ENCODE measurements around the gene SYK. TPM values are rescaled to one million over a fixed set of nuclear protein-coding genes. Genes with fewer than 3 reads are reported as not detected.

The SYK gene
- total and polyA plus RNA-seq, 2 donors (not counting 1 experiment from before 2014, with no cell fraction given), result 60.3 to 242 TPM

GRCh38 chr9:90772386-90772785 is 29.2 kb upstream of the SYK start:
- ChIA-PET CTCF (interaction anchor here (1.0 to 3.8 kb wide), 5 partner anchors 18 to 632 kb away, joined by 3 to 33 read pairs (median 4); no protein-coding TSS in a partner anchor), POLR2A (no interaction called here)
- Histone ChIP-seq H3K36me3 (replicated peaks in 1 of 2; ENCODE audit: control extremely low read depth in 1 of 2, control insufficient read depth in 1 of 2, extremely low read depth in 1 of 2, insufficient read depth in 2 of 2, low read length in 1 of 2) (no peaks in the 10 kb centered on the region), H2AFZ (ENCODE audit: insufficient read depth, low read depth, low read length, poor library complexity, severe bottlenecking) (no peak overlapping the region), H3K27me3 (replicated peaks in 1 of 4; ENCODE audit: control extremely low read depth in 1 of 4, control insufficient read depth in 3 of 4, insufficient read depth in 4 of 4, low read length in 3 of 4) (no peaks in the 10 kb centered on the region), H3K9me3 (ENCODE audit: control extremely low read depth in 1 of 3, control insufficient read depth in 2 of 3, insufficient read depth in 1 of 3, low read length in 2 of 3) (peaks cover 0 to 4% (median 2%) of the 10 kb centered on the region in 3 donors), H3K4me1 (ENCODE audit: control insufficient read depth in 2 of 2, insufficient read depth in 2 of 2, low read length in 2 of 2) (peaks cover 65 to 73% of the 10 kb centered on the region in 2 donors), H4K20me1 (ENCODE audit: control insufficient read depth, insufficient read depth, low read length, poor library complexity, severe bottlenecking) (no peaks in the 10 kb centered on the region), H3K4me3 (ENCODE audit: control extremely low read depth in 1 of 5, extremely low read depth in 1 of 5, insufficient read depth in 1 of 5, low read depth in 2 of 5, low read length in 4 of 5) (no peak overlapping the region), H3K9ac (ENCODE audit: low read length) (no peak overlapping the region), H3K27ac (ENCODE audit: low read length in 2 of 2) (peak overlapping the region in 1 of 2 donors; percentile 30), H3K79me2 (ENCODE audit: control insufficient read depth, insufficient read depth, low read length) (no peaks in the 10 kb centered on the region), H3K4me2 (replicated peaks; ENCODE audit: low read depth, low read length, poor library complexity, severe bottlenecking) (no peak overlapping the region)
- no peak for TF ChIP-seq EZH2 (IDR thresholded peaks at IDR 0.05; ENCODE audit: borderline replicate concordance, insufficient read depth, low read depth, low read length, poor library complexity, severe bottlenecking)
- TF ChIP-seq, protein P1, sequence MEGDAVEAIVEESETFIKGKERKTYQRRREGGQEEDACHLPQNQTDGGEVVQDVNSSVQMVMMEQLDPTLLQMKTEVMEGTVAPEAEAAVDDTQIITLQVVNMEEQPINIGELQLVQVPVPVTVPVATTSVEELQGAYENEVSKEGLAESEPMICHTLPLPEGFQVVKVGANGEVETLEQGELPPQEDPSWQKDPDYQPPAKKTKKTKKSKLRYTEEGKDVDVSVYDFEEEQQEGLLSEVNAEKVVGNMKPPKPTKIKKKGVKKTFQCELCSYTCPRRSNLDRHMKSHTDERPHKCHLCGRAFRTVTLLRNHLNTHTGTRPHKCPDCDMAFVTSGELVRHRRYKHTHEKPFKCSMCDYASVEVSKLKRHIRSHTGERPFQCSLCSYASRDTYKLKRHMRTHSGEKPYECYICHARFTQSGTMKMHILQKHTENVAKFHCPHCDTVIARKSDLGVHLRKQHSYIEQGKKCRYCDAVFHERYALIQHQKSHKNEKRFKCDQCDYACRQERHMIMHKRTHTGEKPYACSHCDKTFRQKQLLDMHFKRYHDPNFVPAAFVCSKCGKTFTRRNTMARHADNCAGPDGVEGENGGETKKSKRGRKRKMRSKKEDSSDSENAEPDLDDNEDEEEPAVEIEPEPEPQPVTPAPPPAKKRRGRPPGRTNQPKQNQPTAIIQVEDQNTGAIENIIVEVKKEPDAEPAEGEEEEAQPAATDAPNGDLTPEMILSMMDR (IDR thresholded peaks at IDR 0.05), result no peak
- Mint-ChIP-seq H3K27me3 (no peaks in the 10 kb centered on the region), H3K4me1 (peaks cover 72% of the 10 kb centered on the region), H3K27ac (peak overlapping the region; percentile 74), H3K4me3 (no peak overlapping the region), H3K9me3 (ENCODE audit: insufficient read depth) (no peaks in the 10 kb centered on the region)
- DNase-seq (no peak), ATAC-seq (ENCODE audit: low read depth) (no peak)
- no CpG with 5 or more reads among the region's 1 CpG for WGBS (ENCODE audit: insufficient coverage)
- intact Hi-C loops (cut with micrococcal nuclease), result loop anchor here (5.0 kb wide), 1 partner anchor 545 kb away; no protein-coding TSS in a partner anchor

DNA sequence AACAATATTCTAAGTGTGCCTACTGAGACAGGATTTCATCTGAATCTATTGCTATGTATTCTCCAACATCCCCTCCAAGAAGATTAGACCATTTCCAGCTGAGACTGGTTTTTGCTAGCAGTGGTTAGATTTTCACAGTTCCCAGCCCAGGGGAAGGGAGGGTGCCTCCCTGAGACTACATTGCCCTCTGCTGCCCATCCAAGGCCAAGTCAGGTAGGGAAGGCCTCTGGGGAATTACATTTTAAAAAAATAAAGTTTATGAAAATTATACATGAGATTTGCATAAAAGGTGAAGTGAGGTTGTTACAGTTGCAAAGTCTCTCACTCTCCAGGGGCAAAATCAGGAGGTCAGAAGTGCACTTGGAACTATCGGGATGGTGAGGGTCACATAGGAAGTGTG is 28.0 kb upstream of the SYK start:
- H3K4me3 ChIP-seq (ENCODE audit: control extremely low read depth in 1 of 5, extremely low read depth in 1 of 5, insufficient read depth in 1 of 5, low read depth in 2 of 5, low read length in 4 of 5), result peak overlapping the region in 1 of 5 experiments; percentile 21
- Mint-ChIP-seq H3K27ac (peak overlapping the region; percentile 86), H3K27me3 (no peaks in the 10 kb centered on the region), H3K4me1 (peaks cover 67% of the 10 kb centered on the region), H3K9me3 (ENCODE audit: insufficient read depth) (no peaks in the 10 kb centered on the region), H3K4me3 (peak overlapping the region; percentile 38)
- peak; percentile 28 for ATAC-seq (ENCODE audit: low read depth)
- H2AFZ ChIP-seq (ENCODE audit: insufficient read depth, low read depth, low read length, poor library complexity, severe bottlenecking), result no peak overlapping the region
- intact Hi-C loops (cut with micrococcal nuclease), result loop anchor here (1.0 to 5.0 kb wide), 6 partner anchors 28 to 631 kb away; partner anchors contain the start of gene SYK
- H3K4me2 ChIP-seq (replicated peaks; ENCODE audit: low read depth, low read length, poor library complexity, severe bottlenecking), result peak overlapping the region; percentile 65
- H3K9ac ChIP-seq (ENCODE audit: low read length), result peak overlapping the region; percentile 6
- peak overlapping the region; percentile 37 to 57 for H3K27ac ChIP-seq (ENCODE audit: low read length in 2 of 2)
- no peaks in the 10 kb centered on the region for H3K36me3 ChIP-seq (replicated peaks in 1 of 2; ENCODE audit: control extremely low read depth in 1 of 2, control insufficient read depth in 1 of 2, extremely low read depth in 1 of 2, insufficient read depth in 2 of 2, low read length in 1 of 2)
- no CpG with 5 or more reads among the region's 1 CpG for WGBS (ENCODE audit: insufficient coverage)
- DNase-seq, result peak; percentile 58
- no peaks in the 10 kb centered on the region for H3K27me3 ChIP-seq (replicated peaks in 1 of 4; ENCODE audit: control extremely low read depth in 1 of 4, control insufficient read depth in 3 of 4, insufficient read depth in 4 of 4, low read length in 3 of 4)
- peaks cover 60 to 67% of the 10 kb centered on the region in 2 donors for H3K4me1 ChIP-seq (ENCODE audit: control insufficient read depth in 2 of 2, insufficient read depth in 2 of 2, low read length in 2 of 2)
- no peaks in the 10 kb centered on the region for H3K79me2 ChIP-seq (ENCODE audit: control insufficient read depth, insufficient read depth, low read length)
- TF ChIP-seq EZH2 (IDR thresholded peaks at IDR 0.05; ENCODE audit: borderline replicate concordance, insufficient read depth, low read depth, low read length, poor library complexity, severe bottlenecking), result no peak
- TF ChIP-seq, protein P1 (IDR thresholded peaks at IDR 0.05), result peak; percentile 26
- H4K20me1 ChIP-seq (ENCODE audit: control insufficient read depth, insufficient read depth, low read length, poor library complexity, severe bottlenecking), result no peaks in the 10 kb centered on the region
- ChIA-PET CTCF (interaction anchor here (0.7 to 6.0 kb wide), 13 partner anchors 9 to 1251 kb away, joined by 3 to 34 read pairs (median 8); no protein-coding TSS in a partner anchor), POLR2A (interaction anchor here (1.1 to 1.6 kb wide), 4 partner anchors 18 to 58 kb away, joined by 3 to 9 read pairs (median 6); partner anchors contain the start of gene SYK)
- H3K9me3 ChIP-seq (ENCODE audit: control extremely low read depth in 1 of 3, control insufficient read depth in 2 of 3, insufficient read depth in 1 of 3, low read length in 2 of 3), result peaks cover 0 to 4% (median 0%) of the 10 kb centered on the region in 3 donors

Data from B cell (primary cell).